GM12864 (cell line): ENCODE measurements around the gene HPDL.
A peak's percentile ranks its signal among the peaks of the same experiment; 100 is the strongest.

Experiments
- DNase-seq: peaks from one replicate; pipeline ENCODE4 v3.0.0-alpha.2; 2011; ENCODE audit warnings: low read depth
- H3K4me3 ChIP-seq: 2 replicates; pipeline ENCODE4 v1.5.1; 2011; ENCODE audit warnings: mild to moderate bottlenecking, low read depth, low read length, control low read depth
- CTCF ChIP-seq: IDR thresholded peaks from 2 replicates; pipeline ENCODE4 v1.5.1; 2011; ENCODE audit warnings: low read depth, mild to moderate bottlenecking, moderate library complexity, low read length, control low read depth, inconsistent platforms; ENCODE audit errors: missing control alignments

Gene HPDL

GRCh38 chr1:45332346-45332720 lies 5.6 kb downstream of the HPDL start:
- no peak for TF ChIP-seq CTCF
- DNase-seq: no peak
- no peak overlapping the region for H3K4me3 ChIP-seq

GRCh38 chr1:45334308-45335245 lies 7.9 kb downstream of the HPDL start:
- H3K4me3 ChIP-seq: no peak overlapping the region
- no peak for DNase-seq
- TF ChIP-seq CTCF: no peak

- no peak for TF ChIP-seq CTCF
- DNase-seq: no peak
Measured at GRCh38 chr1:45335855-45336324, 9.2 kb downstream of the HPDL start.

GRCh38 chr1:45337630-45338325 lies 11.1 kb downstream of the HPDL start:
- TF ChIP-seq CTCF: no peak
- DNase-seq: no peak
- H3K4me3 ChIP-seq: no peak overlapping the region

More at GRCh38 chr1:45335855-45336324, 9.2 kb downstream of the HPDL start:
- H3K4me3 ChIP-seq: no peak overlapping the region

GRCh38 chr1:45339789-45340558 lies 13.3 kb downstream of the HPDL start, which contains the start of the genes MUTYH and TOE1:
TSS of gene MUTYH (minus strand) at chr1:45340440. CDS start at chr1:45334505, 5,935 bp downstream.
TSS of gene TOE1 (plus strand) at chr1:45340170. CDS start at chr1:45340253, 83 bp downstream.
- no peak for TF ChIP-seq CTCF
- DNase-seq: peak; percentile 80
- peak within 1 kb of the TSS; percentile 67 for H3K4me3 ChIP-seq

- no peak for DNase-seq
- peak overlapping the region; percentile 67 for H3K4me3 ChIP-seq
- TF ChIP-seq CTCF: no peak
Measured at GRCh38 chr1:45340816-45341466, 14.2 kb downstream of the HPDL start.
